SIG-M5 (cell line): Measurements from ENCODE around the gene RYR3.

ENCODE experiments used
- DNase-seq: peaks from one replicate; lab custom pipeline; 2025; lab: John Stamatoyannopoulos, UW

The RYR3 gene

GRCh38 chr15:33710748-33711147, 400.0 kb downstream of the RYR3 start:
- DNase-seq: no peak

GRCh38 chr15:33716025-33716424, 405.3 kb downstream of the RYR3 start:
- no peak for DNase-seq

GRCh38 chr15:33720952-33721351, 410.2 kb downstream of the RYR3 start:
- no peak for DNase-seq

- DNase-seq: no peak
Observed at GRCh38 chr15:33722005-33722672, 411.4 kb downstream of the RYR3 start.

GRCh38 chr15:33722673-33723015, 411.9 kb downstream of the RYR3 start:
- DNase-seq: no peak

- DNase-seq: no peak
Observed at GRCh38 chr15:33724321-33725036, 413.7 kb downstream of the RYR3 start.

GRCh38 chr15:33729653-33730052, 418.9 kb downstream of the RYR3 start:
- no peak for DNase-seq

- DNase-seq: no peak
Observed at GRCh38 chr15:33730815-33731214, 420.0 kb downstream of the RYR3 start.

- no peak for DNase-seq
Observed at GRCh38 chr15:33735143-33735542, 424.4 kb downstream of the RYR3 start.

GRCh38 chr15:33735637-33736247, 425.0 kb downstream of the RYR3 start:
- DNase-seq: no peak

GRCh38 chr15:33737687-33738601, 427.2 kb downstream of the RYR3 start:
- no peak for DNase-seq

- no peak for DNase-seq
Observed at GRCh38 chr15:33738941-33739664, 428.3 kb downstream of the RYR3 start.

- DNase-seq: no peak
Observed at GRCh38 chr15:33742306-33742705, 431.5 kb downstream of the RYR3 start.

- no peak for DNase-seq
Observed at GRCh38 chr15:33742800-33743199, 432.0 kb downstream of the RYR3 start.

GRCh38 chr15:33746203-33746602, 435.4 kb downstream of the RYR3 start:
- no peak for DNase-seq

GRCh38 chr15:33753012-33753411, 442.2 kb downstream of the RYR3 start:
- no peak for DNase-seq

- no peak for DNase-seq
Observed at GRCh38 chr15:33754242-33754641, 443.5 kb downstream of the RYR3 start.

- DNase-seq: no peak
Observed at GRCh38 chr15:33756961-33757360, 446.2 kb downstream of the RYR3 start.

GRCh38 chr15:33757516-33758232, 446.9 kb downstream of the RYR3 start:
- peak; percentile 55 for DNase-seq

- DNase-seq: no peak
Observed at GRCh38 chr15:33766389-33766788, 455.6 kb downstream of the RYR3 start.

- DNase-seq: no peak
Observed at GRCh38 chr15:33768670-33769190, 458.0 kb downstream of the RYR3 start.
